Stimulated activated CD4-positive, alpha-beta T cell treated with anti-CD3 and anti-CD28 coated beads, TNF-alpha, amount 100 ng/mL, for 4 hours (primary cell): ENCODE measurements around the gene JAK1.
"Not testable (repeated sequence)": the region's sequence is repeated elsewhere in the genome, so short reads cannot be mapped to it uniquely, and the experiment has no call there.

Experiments
- DNase-seq, 3 experiments: peaks; one replicate each; pipeline ENCODE4 v3.0.0-alpha.2; 2020; ENCODE audit warnings: low read depth in 3 of 3

Gene JAK1

GRCh38 chr1:64950284-64950809 is 16.0 kb downstream of the JAK1 start:
- DNase-seq: no peak

GRCh38 chr1:64948905-64949833 is 17.2 kb downstream of the JAK1 start:
- DNase-seq: peak in 1 of 3 experiments; percentile 35

GRCh38 chr1:64948216-64948615 is 18.1 kb downstream of the JAK1 start:
- no peak for DNase-seq

GRCh38 chr1:64946916-64947315 is 19.4 kb downstream of the JAK1 start:
- DNase-seq: no peak

GRCh38 chr1:64944913-64945312 is 21.4 kb downstream of the JAK1 start:
- no peak for DNase-seq

GRCh38 chr1:64942675-64943074 is 23.7 kb downstream of the JAK1 start:
- DNase-seq: no peak

GRCh38 chr1:64942118-64942517 is 24.2 kb downstream of the JAK1 start:
- no peak for DNase-seq

GRCh38 chr1:64941461-64942117 is 24.8 kb downstream of the JAK1 start:
- DNase-seq: no peak

GRCh38 chr1:64940025-64940424 is 26.3 kb downstream of the JAK1 start:
- DNase-seq: no peak

GRCh38 chr1:64938991-64939390 is 27.4 kb downstream of the JAK1 start:
- DNase-seq: no peak

GRCh38 chr1:64936956-64937355 is 29.4 kb downstream of the JAK1 start:
- no peak for DNase-seq

GRCh38 chr1:64935551-64936155 is 30.7 kb downstream of the JAK1 start:
- no peak for DNase-seq

- DNase-seq: no peak
These were observed 31.5 kb downstream of the JAK1 start for GRCh38 chr1:64934878-64935275.

- no peak for DNase-seq
These were observed 32.1 kb downstream of the JAK1 start for GRCh38 chr1:64934115-64934877.

GRCh38 chr1:64933296-64934070 is 32.9 kb downstream of the JAK1 start:
- DNase-seq: no peak

GRCh38 chr1:64932962-64933295 is 33.4 kb downstream of the JAK1 start:
- no peak for DNase-seq

- not testable (repeated sequence) for DNase-seq
These were observed 35.7 kb downstream of the JAK1 start for GRCh38 chr1:64930640-64931039.

GRCh38 chr1:64929221-64929620 is 37.1 kb downstream of the JAK1 start:
- DNase-seq: no peak

- DNase-seq: no peak
These were observed 38.0 kb downstream of the JAK1 start for GRCh38 chr1:64928325-64928724.

- DNase-seq: no peak
These were observed 40.8 kb downstream of the JAK1 start for GRCh38 chr1:64925594-64925993.

- DNase-seq: no peak
These were observed 43.0 kb downstream of the JAK1 start for GRCh38 chr1:64923294-64923718.
